Stimulated activated CD8-positive, alpha-beta memory T cell treated with anti-CD3 and anti-CD28 coated beads, Interleukin-7, amount 100 ng/mL, for 48 hours (primary cell): ENCODE data around the gene ETFRF1.

Experiments used
- DNase-seq, 2 donors: peaks; one replicate each; pipeline ENCODE4 v3.0.0-alpha.2; 2020; ENCODE audit warnings: low read depth in 1 of 2; ENCODE audit errors: extremely low read depth in 1 of 2

ETFRF1 gene

DNA sequence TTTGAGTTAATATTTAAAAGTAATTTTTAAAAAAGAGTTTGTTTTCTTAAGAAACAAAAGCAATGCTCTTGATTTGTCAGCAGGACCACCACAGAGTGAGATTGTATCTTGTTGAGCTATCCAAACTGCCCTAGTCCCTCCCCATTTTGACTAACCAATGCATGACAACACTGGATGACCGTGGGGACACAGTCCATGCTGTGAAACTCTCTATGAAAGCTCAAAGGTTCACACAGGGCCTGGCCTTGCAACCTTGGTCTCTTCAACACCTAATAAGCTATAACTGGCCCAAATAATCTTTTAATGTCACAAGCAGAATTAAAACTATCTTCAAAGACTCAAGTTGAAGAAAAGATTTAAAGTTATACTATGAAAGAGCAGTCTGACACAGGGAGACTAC lies 13.5 kb downstream of the ETFRF1 start:
- DNase-seq, result no peak

DNA sequence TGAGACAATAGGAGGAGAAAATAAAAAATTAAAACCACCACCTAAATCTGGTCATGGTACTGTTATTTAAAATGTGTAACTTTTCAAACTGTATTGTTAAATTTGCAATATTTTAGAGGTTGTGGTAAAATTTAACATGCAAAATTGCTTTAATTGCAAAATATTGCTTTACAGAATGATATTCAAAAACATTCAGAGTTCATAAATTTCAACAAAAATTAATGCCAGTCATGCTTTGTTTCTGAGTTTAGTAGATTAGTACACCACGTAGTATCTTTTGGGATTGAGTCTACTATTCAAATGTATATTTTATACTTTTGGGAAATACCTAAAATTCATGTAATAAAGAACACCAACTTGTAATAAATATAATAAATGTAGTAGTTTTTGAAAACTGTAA lies 18.3 kb downstream of the ETFRF1 start:
- DNase-seq, result no peak

DNA sequence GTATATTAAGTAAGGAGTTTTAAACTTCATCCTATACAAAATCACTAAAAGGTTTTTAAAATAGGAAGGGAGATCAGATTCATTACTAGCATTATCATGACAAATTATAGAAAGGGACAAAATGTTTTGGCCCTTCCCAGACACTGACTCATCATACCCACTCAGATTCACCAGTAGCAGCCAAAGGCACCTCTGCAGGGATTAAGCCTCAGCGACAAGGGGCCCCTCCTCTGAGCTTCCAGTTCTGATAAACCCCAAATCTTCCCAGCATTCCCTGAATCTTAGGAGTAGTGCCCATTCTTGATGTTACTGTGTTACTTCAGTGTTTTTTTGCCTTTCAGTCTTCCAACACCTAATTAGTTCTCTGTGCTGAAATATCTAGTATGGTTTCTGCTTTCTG lies 41.2 kb downstream of the ETFRF1 start:
- no peak for DNase-seq

DNA sequence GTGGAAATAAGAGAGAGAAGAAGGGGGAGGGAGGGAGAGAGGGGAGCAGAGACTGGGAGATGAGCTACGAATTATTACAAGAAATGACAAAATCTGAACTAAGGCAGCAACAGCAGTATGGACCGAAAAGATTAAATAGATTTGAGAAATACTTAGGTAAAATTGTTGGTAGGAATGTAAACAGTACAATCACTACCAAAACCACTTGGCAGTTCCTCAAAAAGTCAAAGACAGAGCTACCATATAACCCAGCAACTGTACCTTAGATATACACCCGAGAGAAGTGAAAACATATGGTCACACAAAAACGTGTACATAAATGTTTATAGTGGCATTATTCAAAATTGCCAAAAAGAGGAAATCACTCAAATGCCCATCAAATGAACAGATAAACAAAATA lies 41.6 kb downstream of the ETFRF1 start:
- no peak for DNase-seq

DNA sequence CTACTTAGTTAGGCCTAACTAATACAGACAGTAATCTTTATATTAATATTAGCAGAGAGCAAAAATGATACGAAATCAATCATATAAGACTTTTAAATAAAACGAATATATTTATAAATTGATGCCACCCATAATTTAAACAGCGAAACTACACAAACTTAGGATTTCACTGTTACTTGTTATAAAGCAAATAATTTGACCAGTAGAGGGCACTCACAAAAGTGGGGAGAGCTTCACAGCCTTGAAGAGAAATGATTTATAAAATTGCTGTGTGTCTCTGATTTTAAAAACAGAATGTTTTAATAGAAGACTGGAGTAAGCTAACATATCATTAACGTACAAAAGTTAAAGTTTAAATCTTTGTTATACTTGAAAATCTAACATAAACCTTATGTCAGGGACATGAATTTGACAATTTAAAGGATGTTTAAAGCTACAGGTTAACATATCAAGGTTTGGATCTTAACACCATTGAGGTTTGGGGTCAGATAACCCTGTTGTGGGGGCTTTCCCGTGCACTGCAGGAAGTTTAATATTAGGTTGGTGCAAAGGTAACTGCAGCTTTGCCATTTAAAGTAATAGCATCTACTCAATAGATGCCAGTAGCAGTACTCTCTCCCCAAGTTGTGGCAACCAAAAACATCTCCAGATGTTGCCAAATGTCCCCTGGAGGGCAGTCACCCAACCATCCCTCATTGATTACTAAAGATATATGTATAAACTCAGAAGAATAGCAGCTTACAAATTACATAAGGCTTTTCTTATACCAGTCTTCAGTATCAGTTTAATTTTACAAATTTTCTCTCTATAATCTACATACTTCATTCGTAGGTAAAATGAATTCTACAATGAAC lies 46.4 kb downstream of the ETFRF1 start:
- no peak for DNase-seq

DNA sequence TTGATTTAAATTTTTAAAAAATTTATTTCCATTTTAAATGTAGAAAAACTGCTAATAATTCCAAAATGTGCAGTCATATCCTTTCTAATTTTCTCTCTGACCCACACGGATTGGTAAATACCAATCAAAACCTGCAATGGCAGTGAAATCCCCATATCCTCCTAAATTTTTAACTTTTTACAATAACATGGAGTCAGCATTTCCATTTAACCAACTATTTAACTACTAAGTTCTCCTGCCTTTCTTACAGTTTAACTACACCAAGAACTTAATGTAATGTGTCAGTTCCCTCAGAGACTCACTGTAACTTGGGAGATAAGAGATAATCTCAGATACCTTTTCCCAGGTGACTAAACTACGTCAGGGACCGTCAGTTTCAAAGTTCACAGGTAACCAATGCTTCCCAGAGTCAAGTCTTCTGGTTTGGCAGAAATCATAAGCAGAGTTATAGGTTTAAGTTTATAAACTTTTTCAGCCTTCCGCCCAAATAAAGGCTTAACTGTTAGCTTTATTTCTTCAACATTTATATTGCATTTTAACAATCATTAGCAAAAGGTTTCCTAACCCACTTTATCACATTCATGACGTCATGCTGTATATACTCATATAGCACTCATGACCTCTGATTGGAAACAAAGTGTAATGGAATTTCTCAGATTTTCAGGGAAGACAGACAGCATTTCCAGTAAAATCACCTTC lies 48.1 kb downstream of the ETFRF1 start:
- no peak for DNase-seq

DNA sequence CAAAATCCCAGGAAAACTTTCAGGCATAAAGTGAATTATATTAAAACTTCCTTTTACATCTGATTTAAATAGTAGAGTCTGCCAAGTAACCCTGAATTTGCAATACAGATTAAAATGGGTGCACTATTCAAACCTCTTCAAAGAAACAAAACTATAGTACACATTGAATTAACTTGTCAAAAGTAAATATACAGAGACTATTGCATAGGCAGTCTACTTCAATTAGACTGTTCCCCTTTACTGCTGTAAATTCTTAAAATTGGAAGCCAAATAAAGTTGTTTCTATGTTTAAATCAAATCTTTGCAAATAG lies 48.6 kb downstream of the ETFRF1 start:
- DNase-seq, result no peak

DNA sequence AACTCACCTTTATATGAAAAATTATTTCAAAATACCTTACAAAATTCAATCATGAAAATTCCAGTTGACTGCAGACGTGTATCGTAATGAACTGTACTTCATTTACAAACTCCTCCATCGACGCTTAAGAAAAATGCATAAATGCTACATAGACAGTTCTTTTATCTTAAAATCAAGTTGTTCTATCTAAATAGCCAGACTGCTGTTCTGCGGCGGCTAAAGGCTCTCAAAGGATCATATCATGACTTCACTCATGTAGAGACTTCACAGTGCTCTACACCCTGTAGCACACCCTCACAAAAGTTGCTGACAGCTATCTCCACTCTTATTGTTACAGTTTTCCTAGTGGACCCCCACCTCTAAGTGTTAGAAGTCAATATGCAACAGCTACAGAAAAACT lies 50.5 kb downstream of the ETFRF1 start:
- DNase-seq, result no peak

DNA sequence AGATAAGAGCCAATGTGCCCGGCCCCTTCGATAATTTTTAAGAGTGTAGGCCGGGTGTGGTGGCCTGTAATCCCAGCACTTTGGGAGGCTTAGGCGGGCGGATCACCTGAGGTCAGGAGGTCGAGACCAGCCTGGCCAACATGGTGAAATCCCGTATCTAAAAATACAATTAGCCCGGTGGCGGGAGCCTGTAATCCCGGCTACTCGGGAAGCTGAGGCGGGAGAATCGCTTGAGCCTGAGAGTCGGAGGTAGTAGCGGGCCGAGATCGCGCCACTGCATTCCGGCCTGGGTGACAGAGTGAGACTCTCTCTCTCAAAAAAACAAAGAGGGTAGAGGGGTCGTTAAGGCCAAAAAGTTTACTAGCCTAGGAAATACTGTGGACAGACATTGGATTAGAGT lies 53.1 kb downstream of the ETFRF1 start:
- no peak for DNase-seq

DNA sequence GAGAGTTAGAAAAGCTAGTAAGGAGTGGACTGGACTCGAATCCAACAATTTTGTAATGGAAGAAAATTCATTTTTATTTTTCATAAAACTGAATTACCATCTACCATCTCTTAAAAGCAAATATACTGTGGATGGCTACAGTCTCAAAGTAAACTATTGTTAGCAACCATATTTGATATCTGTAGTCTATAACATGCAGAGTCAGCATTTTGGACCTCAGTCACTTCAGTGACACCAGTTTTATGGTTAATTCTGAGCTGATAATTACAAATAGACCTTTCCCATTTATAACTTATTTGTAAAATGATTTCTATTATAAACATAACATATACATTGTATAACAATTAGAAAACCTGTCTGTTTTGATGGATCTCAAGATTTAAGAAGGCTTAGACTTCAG lies 53.7 kb downstream of the ETFRF1 start:
- DNase-seq, result no peak

DNA sequence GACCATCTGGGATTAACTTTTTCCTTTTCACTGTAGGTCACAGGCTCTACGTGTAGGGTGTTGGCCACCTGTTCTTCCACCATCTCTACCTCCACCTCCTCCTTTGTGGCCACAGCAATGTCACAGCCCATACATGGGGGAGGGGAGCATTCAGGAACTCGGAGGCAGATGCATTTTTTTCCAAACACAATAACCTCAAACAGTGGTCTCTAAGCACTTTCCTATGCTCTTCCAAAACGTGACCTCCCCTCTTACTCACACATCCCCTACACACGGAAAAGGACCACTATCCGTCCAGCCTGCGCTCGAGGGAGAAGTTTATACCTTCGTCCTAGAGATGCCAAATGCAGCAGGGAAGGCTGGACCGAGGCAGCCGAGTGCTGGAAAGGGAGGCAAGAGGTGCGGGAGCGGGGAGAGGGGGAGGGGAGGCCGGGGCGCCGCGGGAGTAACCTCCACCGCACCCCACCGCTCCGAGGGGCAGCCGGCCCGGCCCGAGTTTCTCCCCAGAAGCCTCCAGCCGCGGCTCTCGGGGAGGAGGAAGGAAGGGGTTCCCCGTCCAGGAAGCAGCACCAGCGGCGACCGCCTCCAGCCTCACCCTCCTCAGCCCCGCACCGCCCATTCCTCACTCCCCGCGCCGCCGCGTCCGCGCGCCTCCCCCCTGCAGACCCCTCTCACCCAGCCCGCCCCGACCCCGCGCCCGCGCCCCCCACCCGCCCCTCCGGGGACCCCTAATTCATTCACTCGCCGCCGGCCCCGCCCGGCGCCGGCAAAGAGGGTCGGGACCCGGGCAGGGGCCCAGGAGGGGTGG lies 55.1 kb downstream of the ETFRF1 start:
- DNase-seq, result peak; percentile 15

DNA sequence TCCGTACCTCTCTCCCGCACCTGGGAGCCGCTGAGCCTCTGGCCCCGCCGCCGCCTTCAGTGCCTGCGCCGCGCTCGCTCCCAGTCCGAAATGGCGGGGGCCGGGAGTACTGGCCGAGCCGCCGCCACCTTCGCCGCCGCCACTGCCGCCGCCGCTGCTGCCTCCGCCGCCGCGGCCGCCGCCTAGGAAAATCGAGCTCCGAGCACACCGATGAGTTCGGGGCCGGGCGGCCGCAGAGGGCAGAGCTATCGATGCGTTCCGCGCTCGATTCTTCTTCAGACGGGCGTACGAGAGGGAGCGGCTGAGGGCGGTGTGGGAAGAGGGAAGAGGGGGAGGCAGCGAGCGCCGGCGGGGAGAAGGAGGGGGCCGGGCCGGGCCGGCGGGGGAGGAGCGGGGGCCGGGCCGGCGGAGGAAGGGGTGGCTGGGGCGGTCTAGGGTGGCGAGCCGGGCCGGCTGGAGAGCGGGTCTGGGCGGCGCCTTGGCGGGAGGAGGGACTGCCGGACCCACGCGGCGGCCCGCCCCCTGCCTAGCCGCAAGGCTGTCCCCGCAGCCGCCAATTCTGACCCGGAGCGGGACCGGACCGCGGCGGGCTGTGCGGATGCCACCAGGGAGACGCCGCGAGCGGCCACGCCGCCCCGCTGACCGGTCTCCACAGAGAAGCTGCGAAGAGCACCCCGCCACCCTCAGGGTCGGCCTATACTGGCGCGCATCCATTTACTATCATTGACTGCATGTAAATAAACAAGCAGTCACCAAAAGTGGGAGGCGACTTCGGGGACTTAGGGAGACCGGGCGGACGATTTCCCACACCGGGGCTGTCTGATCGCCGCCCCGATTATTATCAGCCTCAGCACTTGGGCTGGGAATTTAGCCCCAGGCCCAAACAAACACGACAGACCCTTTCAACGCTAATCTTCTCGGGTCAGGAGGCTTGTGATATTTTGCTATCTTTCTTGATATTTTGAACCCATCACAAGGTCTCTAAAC lies 56.0 kb downstream of the ETFRF1 start, which contains the start of gene KRAS:
Gene KRAS, minus strand, starts transcription at position 186 of the 987 bp plus-strand sequence.
- peak; percentile 74 to 80 for DNase-seq

DNA sequence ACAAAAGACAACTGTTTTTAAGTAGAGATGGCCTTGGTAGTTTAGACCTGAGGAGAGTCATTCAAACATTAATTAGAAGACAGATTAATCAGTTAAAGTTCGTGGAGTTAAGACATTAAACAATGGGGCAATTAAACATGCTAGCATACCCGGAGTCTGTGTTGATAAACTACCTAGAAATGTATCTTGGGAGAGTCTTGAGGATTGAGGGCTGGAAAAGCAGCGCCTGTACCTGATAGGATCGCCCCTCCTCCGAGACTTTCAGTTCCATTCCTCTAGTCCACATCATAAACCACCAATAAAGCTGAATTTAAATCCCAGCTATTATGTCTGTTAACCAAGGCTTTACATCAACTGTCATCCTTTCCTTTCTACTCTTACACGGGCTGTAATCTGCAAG lies 56.7 kb downstream of the ETFRF1 start:
- no peak for DNase-seq

DNA sequence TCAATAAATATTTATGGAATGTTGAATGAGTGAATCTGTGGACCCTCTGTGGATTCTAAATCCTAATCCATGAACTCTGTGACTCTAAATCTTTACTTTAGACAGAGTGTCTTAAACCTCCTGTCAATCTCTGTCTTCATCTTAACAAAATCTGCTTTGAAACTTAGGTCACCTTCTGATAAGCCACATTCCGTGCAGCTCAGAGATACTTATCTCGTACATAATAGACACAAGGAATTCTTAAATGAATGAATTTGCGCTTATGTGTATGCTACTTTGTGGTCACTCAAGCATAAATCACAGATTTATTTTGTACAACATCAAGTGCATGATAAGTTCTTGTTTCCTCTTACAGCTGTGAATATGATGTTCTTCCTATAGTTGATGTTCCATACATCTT lies 57.9 kb downstream of the ETFRF1 start:
- no peak for DNase-seq

DNA sequence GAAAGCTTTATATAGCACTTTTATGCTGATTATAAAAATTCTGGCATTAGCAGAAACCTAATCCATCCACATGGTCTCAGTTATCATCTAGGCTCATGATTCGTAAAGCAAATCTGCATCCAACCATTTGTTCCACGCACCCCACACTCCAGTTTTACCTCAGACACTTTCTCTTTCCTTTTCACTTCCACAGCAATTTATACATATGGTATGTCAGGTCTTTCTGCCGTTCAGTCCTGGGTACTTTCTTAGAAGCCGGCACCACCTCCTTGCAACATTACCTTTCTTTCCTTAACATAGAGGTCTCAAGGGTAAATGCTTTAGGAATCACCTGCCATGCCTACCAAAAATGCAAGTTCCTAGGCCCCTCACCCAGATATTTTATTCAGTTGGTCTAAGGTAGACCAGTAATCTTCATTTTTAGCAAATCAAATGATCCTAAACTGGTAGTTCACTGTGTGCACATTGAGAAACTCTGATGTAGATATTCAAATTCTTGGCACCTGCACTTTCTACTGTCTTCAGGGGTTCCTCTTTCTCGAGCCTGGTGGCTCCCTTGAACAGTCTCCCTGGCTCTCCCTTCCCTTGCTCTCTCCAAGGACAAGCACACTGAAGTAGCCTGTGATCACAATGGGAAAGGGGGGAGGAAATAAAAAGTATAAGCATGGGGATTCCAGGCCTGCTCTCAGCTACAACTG lies 58.5 kb downstream of the ETFRF1 start:
- no peak for DNase-seq

DNA sequence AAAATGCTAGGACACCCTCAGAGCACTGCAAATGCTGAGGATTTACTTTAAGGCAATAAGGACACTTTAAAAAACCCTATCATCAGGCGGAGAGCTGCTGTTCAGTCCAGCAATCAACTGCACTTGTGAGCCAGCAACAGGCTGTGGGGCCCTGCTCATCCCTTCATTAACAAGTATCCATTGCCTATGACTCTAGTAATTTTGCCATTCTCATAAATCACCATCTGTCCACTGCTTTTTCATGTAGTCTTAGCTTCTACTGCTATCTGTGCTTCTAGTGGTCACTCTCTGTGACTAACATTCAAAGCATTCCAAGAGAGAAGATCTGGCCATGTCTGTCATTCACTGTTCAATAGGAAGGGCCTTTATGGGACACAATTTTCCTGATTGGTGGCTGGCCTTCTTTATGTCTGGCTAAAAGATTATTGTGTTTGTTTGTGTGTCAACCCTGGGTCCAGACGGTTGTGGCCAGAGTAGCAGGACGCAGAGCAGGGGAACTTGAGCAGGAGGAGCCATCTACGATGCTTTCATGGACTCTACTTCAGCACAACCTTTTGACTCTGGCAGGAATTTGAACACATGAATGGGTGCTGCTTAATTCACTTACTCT lies 59.3 kb downstream of the ETFRF1 start:
- DNase-seq, result no peak
